SK-N-SH (cell line): ENCODE measurements around the gene GARNL3. TPM values are rescaled to one million over a fixed set of nuclear protein-coding genes. Genes with fewer than 3 reads are reported as not detected.

ENCODE experiments used
- CTCF ChIA-PET: fragments of 300-600, 350-600 bp; formaldehyde crosslinking; extraction: SDS; loops from one replicate; lab custom pipeline; 2021; lab: Yijun Ruan, JAX
- POLR2A ChIA-PET: fragments of 350-600 bp; sonication (Branson Sonifier 250); formaldehyde crosslinking; extraction: SDS; loops from one replicate; lab custom pipeline; 2020; ENCODE audit warnings: antibody characterized with exemption, inconsistent platforms; lab: Yijun Ruan, JAX
- DNase-seq: peaks from one replicate; pipeline ENCODE4 v3.0.0; 2012
- H2AFZ ChIP-seq: fragments of 200-600 bp; sonication (generic); 2 replicates; pipeline ENCODE4 v1.8.1; 2016; ENCODE audit warnings: antibody characterized with exemption, mild to moderate bottlenecking, low read depth
- H3F3A ChIP-seq: fragments of 200-600 bp; sonication (generic); replicated peaks from 2 replicates; pipeline ENCODE3; 2016; ENCODE audit warnings: antibody characterized with exemption, mild to moderate bottlenecking; ENCODE audit not compliant: insufficient read depth
- H3K27ac ChIP-seq, 2 experiments: fragments of 200-500 bp in 1 of 2; fragments of 200-600 bp in 1 of 2; sonication (Bioruptor generic) in 1 of 2; sonication (generic), shearing (Covaris generic) in 1 of 2; 2 replicates each; pipeline versions ENCODE4 v1.5.1 to v1.6.1; 2014 to 2016; ENCODE audit warnings: low read depth in 2 of 2, inconsistent platforms in 1 of 2, low read length in 1 of 2, mild to moderate bottlenecking in 1 of 2, mixed read lengths in 1 of 2
- H3K27me3 ChIP-seq: fragments of 200-600 bp; sonication (generic), shearing (Covaris generic); 2 replicates; pipeline ENCODE4 v1.6.1; 2016; ENCODE audit warnings: mixed run types; ENCODE audit not compliant: insufficient read depth
- H3K36me3 ChIP-seq, 2 experiments: fragments of 200-500 bp in 1 of 2; fragments of 200-600 bp in 1 of 2; sonication (Bioruptor generic) in 1 of 2; sonication (generic) in 1 of 2; replicated peaks in 1 of 2; 2 replicates each; pipeline versions ENCODE3 to v1.5.1; 2014 to 2016; ENCODE audit warnings: low read length in 1 of 2, mild to moderate bottlenecking in 1 of 2; ENCODE audit not compliant: insufficient read depth in 2 of 2, control insufficient read depth in 1 of 2
- H3K4me1 ChIP-seq, 2 experiments: fragments of 200-500 bp in 1 of 2; fragments of 200-600 bp in 1 of 2; sonication (Bioruptor generic) in 1 of 2; sonication (generic), shearing (Covaris generic) in 1 of 2; 2 replicates each; pipeline versions ENCODE4 v1.5.1 to v1.6.1; 2014 to 2016; ENCODE audit warnings: low read depth in 1 of 2, low read length in 1 of 2, mixed run types in 1 of 2; ENCODE audit not compliant: insufficient read depth in 2 of 2, control insufficient read depth in 1 of 2
- H3K4me2 ChIP-seq: fragments of 200-600 bp; sonication (generic), shearing (Covaris generic); 2 replicates; pipeline ENCODE4 v1.6.1; 2017; ENCODE audit warnings: mixed run types
- H3K4me3 ChIP-seq, 2 experiments: fragments of 200-500 bp in 1 of 2; fragments of 200-600 bp in 1 of 2; sonication (Bioruptor generic) in 1 of 2; sonication (generic), shearing (Covaris generic) in 1 of 2; 2 replicates each; pipeline versions ENCODE4 v1.5.1 to v1.8.1; 2014 to 2016; ENCODE audit warnings: low read depth in 2 of 2, inconsistent platforms in 1 of 2, low read length in 1 of 2, mild to moderate bottlenecking in 1 of 2, mixed read lengths in 1 of 2, moderate library complexity in 1 of 2
- H3K79me2 ChIP-seq: fragments of 200-600 bp; sonication (generic); 2 replicates; pipeline ENCODE4 v1.8.1; 2017; ENCODE audit warnings: mild to moderate bottlenecking; ENCODE audit not compliant: insufficient read depth
- H3K9ac ChIP-seq: fragments of 200-600 bp; sonication (generic); 2 replicates; pipeline ENCODE4 v1.6.1; 2017; ENCODE audit warnings: mixed run types
- H3K9me2 ChIP-seq: fragments of 200-600 bp; sonication (generic); 2 replicates; pipeline ENCODE4 v1.6.1; 2017; ENCODE audit warnings: mixed run types
- H3K9me3 ChIP-seq: fragments of 200-600 bp; sonication (generic); 2 replicates; pipeline ENCODE4 v1.6.1; 2017; ENCODE audit warnings: mixed run types, mild to moderate bottlenecking, moderate library complexity
- H4K20me1 ChIP-seq: fragments of 200-600 bp; sonication (generic); 2 replicates; pipeline ENCODE4 v1.6.1; 2017; ENCODE audit warnings: mild to moderate bottlenecking, mixed run types; ENCODE audit not compliant: insufficient read depth
- CTCF ChIP-seq: fragments of 200-600 bp; sonication (generic); IDR thresholded peaks from 2 replicates; pipeline ENCODE4 v1.6.1; 2017; ENCODE audit warnings: antibody characterized with exemption, mild to moderate bottlenecking, moderate library complexity
- ELF1 ChIP-seq: IDR thresholded peaks from 2 replicates; pipeline ENCODE4 v1.4.0; 2012
- JUND ChIP-seq: IDR thresholded peaks from 2 replicates; pipeline ENCODE4 v1.4.0; 2012
- MXI1 ChIP-seq: IDR thresholded peaks from 2 replicates; pipeline ENCODE4 v1.6.1; 2012; ENCODE audit warnings: mild to moderate bottlenecking, low read depth, low read length, improper control_type of control experiment
- NFIC ChIP-seq: IDR thresholded peaks from 2 replicates; pipeline ENCODE4 v1.4.0; 2012; ENCODE audit warnings: borderline replicate concordance
- TCF12 ChIP-seq: IDR thresholded peaks from 2 replicates; pipeline ENCODE4 v1.4.0; 2012
- WGBS: methylation state at CpG from one replicate; pipeline ENCODE4 v1.1.6; 2017; ENCODE audit warnings: low lambda C conversion rate; 5-methylcytosine and 5-hydroxymethylcytosine counted together
- polyA plus RNA-seq, 3 experiments: library from polyadenylated mRNA; depleted of rRNA; stranded (reverse); fragments of >200 nt; gene quantifications; 2 replicates each; pipeline ENCODE4 v1.2.3, GENCODE V29; 2012
- TF ChIP-seq, protein P1 (sequence below): IDR thresholded peaks from 2 replicates; pipeline ENCODE4 v1.4.0; 2012; ENCODE audit warnings: low read depth, borderline replicate concordance
- TF ChIP-seq, protein P2 (sequence below): IDR thresholded peaks from 2 replicates; pipeline ENCODE4; 2012

The GARNL3 gene
- polyA plus RNA-seq, 1 of the 3 experiments (the other 2 are of a cell fraction), result 9.1 TPM

- CTCF ChIA-PET, result interaction anchor here (0.8 to 1.5 kb wide), 2 partner anchors 41 to 151 kb away, joined by 3 to 5 read pairs; no protein-coding TSS in a partner anchor
- no peak for DNase-seq
- no peaks in the 10 kb centered on the region for H3K36me3 ChIP-seq
- TF ChIP-seq, protein P1, sequence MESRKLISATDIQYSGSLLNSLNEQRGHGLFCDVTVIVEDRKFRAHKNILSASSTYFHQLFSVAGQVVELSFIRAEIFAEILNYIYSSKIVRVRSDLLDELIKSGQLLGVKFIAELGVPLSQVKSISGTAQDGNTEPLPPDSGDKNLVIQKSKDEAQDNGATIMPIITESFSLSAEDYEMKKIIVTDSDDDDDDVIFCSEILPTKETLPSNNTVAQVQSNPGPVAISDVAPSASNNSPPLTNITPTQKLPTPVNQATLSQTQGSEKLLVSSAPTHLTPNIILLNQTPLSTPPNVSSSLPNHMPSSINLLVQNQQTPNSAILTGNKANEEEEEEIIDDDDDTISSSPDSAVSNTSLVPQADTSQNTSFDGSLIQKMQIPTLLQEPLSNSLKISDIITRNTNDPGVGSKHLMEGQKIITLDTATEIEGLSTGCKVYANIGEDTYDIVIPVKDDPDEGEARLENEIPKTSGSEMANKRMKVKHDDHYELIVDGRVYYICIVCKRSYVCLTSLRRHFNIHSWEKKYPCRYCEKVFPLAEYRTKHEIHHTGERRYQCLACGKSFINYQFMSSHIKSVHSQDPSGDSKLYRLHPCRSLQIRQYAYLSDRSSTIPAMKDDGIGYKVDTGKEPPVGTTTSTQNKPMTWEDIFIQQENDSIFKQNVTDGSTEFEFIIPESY, result no peak
- no peak overlapping the region for H3K9ac ChIP-seq
- no peaks in the 10 kb centered on the region for H4K20me1 ChIP-seq
- no peak overlapping the region for H3K4me3 ChIP-seq
- no peaks in the 10 kb centered on the region for H3K79me2 ChIP-seq
- no peaks in the 10 kb centered on the region for H3F3A ChIP-seq
- 97% methylated on average over 5 of the region's 7 CpGs for WGBS
- H3K27ac ChIP-seq, result no peak overlapping the region
- peaks cover 0 to 3% of the 10 kb centered on the region in 2 experiments; a peak in 1 of 4 replicates for H3K4me1 ChIP-seq
- no peaks in the 10 kb centered on the region for H3K9me2 ChIP-seq
- POLR2A ChIA-PET, result no interaction called here
- no peaks in the 10 kb centered on the region for H3K9me3 ChIP-seq
- H3K4me2 ChIP-seq, result no peak overlapping the region
- H3K27me3 ChIP-seq, result no peaks in the 10 kb centered on the region
- H2AFZ ChIP-seq, result no peak overlapping the region
Measured at GRCh38 chr9:127366594-127366993, 102.0 kb downstream of the GARNL3 start.

DNA sequence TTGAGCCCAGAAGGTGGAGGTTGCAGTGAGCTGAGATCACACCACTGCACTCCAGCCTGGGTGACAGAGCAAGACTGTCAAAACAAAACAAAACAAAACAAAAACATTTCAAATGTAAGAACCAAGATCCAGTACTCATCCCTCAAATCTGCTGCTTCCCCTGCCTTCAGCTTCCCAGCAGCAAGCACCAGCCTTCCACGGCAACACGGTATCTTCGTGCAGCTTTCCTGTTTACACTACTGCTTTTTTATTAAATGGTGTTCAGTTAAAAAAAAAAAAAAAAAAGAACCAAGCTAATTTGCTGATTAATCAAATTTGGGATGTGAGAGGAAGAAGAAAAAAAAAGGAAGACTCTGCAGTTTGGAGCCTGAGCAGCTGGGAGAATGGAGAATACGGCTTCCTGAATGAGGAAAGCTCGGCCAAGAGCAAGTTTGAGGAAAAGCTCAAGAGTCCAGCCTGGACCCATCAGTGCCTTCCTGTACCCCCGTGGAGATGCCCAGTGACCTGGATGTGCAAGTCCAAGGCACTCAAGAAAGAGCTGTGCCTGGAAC is 104.4 kb downstream of the GARNL3 start:
- Histone ChIP-seq H3K27me3 (no peaks in the 10 kb centered on the region), H3K79me2 (no peaks in the 10 kb centered on the region), H3K9me2 (no peaks in the 10 kb centered on the region), H4K20me1 (no peaks in the 10 kb centered on the region), H3K9ac (no peak overlapping the region), H3K4me2 (no peak overlapping the region), H3K9me3 (no peaks in the 10 kb centered on the region)
- DNase-seq, result no peak
- WGBS, result 88% methylated on average over 6 of the region's 6 CpGs
- POLR2A ChIA-PET, result interaction anchor here (0.7 kb wide), 1 partner anchor 43 kb away, joined by 4 read pairs; no protein-coding TSS in a partner anchor
- TF ChIP-seq ELF1 (no peak), TCF12 (no peak), JUND (no peak), MXI1 (no peak), NFIC (no peak), CTCF (no peak)
- TF ChIP-seq, protein P2, sequence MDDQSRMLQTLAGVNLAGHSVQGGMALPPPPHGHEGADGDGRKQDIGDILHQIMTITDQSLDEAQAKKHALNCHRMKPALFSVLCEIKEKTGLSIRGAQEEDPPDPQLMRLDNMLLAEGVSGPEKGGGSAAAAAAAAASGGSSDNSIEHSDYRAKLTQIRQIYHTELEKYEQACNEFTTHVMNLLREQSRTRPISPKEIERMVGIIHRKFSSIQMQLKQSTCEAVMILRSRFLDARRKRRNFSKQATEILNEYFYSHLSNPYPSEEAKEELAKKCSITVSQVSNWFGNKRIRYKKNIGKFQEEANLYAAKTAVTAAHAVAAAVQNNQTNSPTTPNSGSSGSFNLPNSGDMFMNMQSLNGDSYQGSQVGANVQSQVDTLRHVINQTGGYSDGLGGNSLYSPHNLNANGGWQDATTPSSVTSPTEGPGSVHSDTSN, result no peak
- TF ChIP-seq, all 33 proteins: peak for 0
- CTCF ChIA-PET, result interaction anchor here (1.4 to 1.8 kb wide), 2 partner anchors 21 to 428 kb away, joined by 3 to 5 read pairs; no protein-coding TSS in a partner anchor
- Histone ChIP-seq H3K4me3 (no peak overlapping the region), H3F3A (no peaks in the 10 kb centered on the region), H3K27ac (no peak overlapping the region), H3K4me1 (peaks cover 0 to 2% of the 10 kb centered on the region in 2 experiments; a peak in 1 of 4 replicates), H3K36me3 (no peaks in the 10 kb centered on the region), H2AFZ (no peak overlapping the region)
